Measurements from ENCODE around the gene CCDC172. TPM values are rescaled to one million over a fixed set of nuclear protein-coding genes. Genes with fewer than 3 reads are reported as not detected.

The CCDC172 gene
- total and polyA plus RNA-seq, 2 experiments from 2014 or later: not detected

DNA sequence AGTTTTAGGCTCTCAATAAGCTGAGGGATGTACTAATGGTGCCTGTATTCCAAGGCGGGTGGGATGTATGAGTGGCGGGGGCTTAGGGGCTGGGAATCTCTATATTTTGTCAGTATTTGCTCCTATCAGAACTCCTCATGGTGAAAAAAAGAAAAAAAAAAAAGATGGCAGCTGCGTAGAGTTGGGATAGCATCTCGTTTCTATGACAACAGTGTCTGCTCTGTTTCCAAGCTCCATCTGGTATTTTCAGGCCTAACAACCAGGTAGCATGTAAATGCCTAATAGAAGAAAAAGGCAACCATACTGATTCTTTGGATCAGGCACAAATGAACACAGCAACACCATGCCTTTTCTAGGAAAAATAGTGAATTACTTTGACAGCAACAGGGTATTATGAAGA is 11.7 kb upstream of the CCDC172 start:
- Histone ChIP-seq H3K4me2 (ENCODE audit: unreplicated experiment) (no peak overlapping the region), H3K9me3 (ENCODE audit: low read depth) (no peaks in the 10 kb centered on the region), H3K9ac (no peak overlapping the region), H3K36me3 (ENCODE audit: low read depth) (no peaks in the 10 kb centered on the region), H3K4me3 (no peak overlapping the region), H4K20me1 (ENCODE audit: insufficient read depth) (no peaks in the 10 kb centered on the region), H3K27ac (no peak overlapping the region), H3K27me3 (replicated peaks; ENCODE audit: insufficient read depth) (no peaks in the 10 kb centered on the region), H3K79me2 (ENCODE audit: insufficient read depth) (no peaks in the 10 kb centered on the region), H3K9me2 (ENCODE audit: insufficient read depth) (no peaks in the 10 kb centered on the region), H3F3A (ENCODE audit: insufficient read depth) (no peaks in the 10 kb centered on the region), H3K4me1 (ENCODE audit: insufficient read depth) (no peaks in the 10 kb centered on the region), H2AFZ (no peak overlapping the region)
- in situ Hi-C loops (cut with MboI): no loop called here
- TF ChIP-seq EZH2phosphoT487 (IDR thresholded peaks at IDR 0.05; ENCODE audit: insufficient read depth, low read depth) (no peak), EZH2 (IDR thresholded peaks at IDR 0.05; ENCODE audit: insufficient read depth, poor library complexity, severe bottlenecking) (no peak)
- no peak for DNase-seq
- 35 to 50% methylated on average over 4 of the region's 4 CpGs for WGBS, 2 experiments (ENCODE audit: low coverage in 1 of 2, low lambda C conversion rate in 2 of 2, missing lambda C conversion rate in 2 of 2)

DNA sequence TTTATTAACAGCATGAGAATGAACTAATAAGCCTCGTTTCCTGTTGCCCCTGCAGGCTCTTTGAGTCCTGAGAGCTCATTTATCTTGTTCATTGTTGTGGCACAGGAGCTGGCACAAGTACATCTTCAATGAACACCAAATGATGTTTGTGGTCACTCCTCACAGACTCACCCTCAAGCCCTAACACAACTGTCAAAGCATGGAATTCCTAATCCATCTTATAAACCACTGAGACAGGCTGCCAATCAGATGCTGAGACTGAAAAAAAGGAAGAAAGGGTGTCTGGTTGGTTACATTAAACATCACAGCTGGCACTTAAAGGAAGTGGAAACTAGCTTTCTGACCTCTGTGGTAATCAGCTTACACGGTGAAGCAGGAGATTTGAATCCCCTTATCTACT is 7.7 kb upstream of the CCDC172 start:
- no peak overlapping the region for H3K27ac ChIP-seq

DNA sequence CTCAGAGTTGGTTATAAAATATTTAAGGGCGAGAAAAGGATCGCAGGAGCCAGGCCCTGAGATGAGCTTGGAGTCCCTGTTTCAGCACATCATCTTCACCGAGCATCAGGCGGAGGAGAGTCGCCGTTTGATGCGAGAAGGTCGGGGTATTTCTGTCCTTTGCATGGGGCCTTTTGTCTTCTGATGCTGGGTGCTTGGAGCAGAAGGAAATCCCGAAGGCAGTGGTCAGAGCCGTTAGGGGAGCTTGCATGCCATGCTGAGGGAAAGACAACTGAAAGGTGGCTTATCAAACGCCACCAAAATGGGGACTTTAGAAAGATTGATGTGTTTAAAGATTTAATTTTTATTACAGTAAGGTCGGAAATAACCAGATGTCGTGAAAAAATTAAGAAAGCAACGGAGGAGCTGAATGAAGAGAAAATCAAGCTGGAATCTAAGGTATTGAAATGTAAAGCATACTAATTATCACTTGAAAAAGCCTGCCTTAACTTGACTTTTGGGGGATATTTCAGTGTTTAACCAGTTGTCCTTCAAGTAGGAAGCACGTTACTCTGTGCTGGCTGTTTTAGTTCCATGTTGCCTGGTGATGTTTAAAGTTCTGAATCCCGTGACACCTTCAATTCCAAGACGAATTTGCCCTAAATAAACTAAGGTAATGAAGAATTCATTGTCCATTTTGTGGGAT is 845 bp downstream of the CCDC172 start:
- Histone ChIP-seq H2AFZ (no peak overlapping the region), H3K4me1 (ENCODE audit: insufficient read depth) (no peaks in the 10 kb centered on the region), H3K9me2 (ENCODE audit: insufficient read depth) (no peaks in the 10 kb centered on the region), H3K27me3 (replicated peaks; ENCODE audit: insufficient read depth) (no peaks in the 10 kb centered on the region), H3F3A (ENCODE audit: insufficient read depth) (no peaks in the 10 kb centered on the region), H4K20me1 (ENCODE audit: insufficient read depth) (no peaks in the 10 kb centered on the region), H3K79me2 (ENCODE audit: insufficient read depth) (no peaks in the 10 kb centered on the region), H3K4me3 (no peak overlapping the region), H3K27ac (no peak overlapping the region), H3K9me3 (ENCODE audit: low read depth) (no peaks in the 10 kb centered on the region), H3K36me3 (ENCODE audit: low read depth) (no peaks in the 10 kb centered on the region), H3K4me2 (ENCODE audit: unreplicated experiment) (no peak overlapping the region), H3K9ac (no peak overlapping the region)
- TF ChIP-seq EZH2phosphoT487 (IDR thresholded peaks at IDR 0.05; ENCODE audit: insufficient read depth, low read depth) (no peak), EZH2 (IDR thresholded peaks at IDR 0.05; ENCODE audit: insufficient read depth, poor library complexity, severe bottlenecking) (no peak)
- in situ Hi-C loops (cut with MboI): no loop called here
- 32 to 39% methylated on average over 17 of the region's 17 CpGs for WGBS, 2 experiments (ENCODE audit: low coverage in 1 of 2, low lambda C conversion rate in 2 of 2, missing lambda C conversion rate in 2 of 2)
- DNase-seq: no peak

More for the DNA sequence above, 7.7 kb upstream of the CCDC172 start:
- no peaks in the 10 kb centered on the region for H3K9me2 ChIP-seq (ENCODE audit: insufficient read depth)
- no peaks in the 10 kb centered on the region for H3K9me3 ChIP-seq (ENCODE audit: low read depth)
- no peak for TF ChIP-seq EZH2 (IDR thresholded peaks at IDR 0.05; ENCODE audit: insufficient read depth, poor library complexity, severe bottlenecking)
- no peak for TF ChIP-seq EZH2phosphoT487 (IDR thresholded peaks at IDR 0.05; ENCODE audit: insufficient read depth, low read depth)
- H3F3A ChIP-seq (ENCODE audit: insufficient read depth): no peaks in the 10 kb centered on the region
- no peaks in the 10 kb centered on the region for H3K27me3 ChIP-seq (replicated peaks; ENCODE audit: insufficient read depth)
- 15 to 22% methylated on average over 2 of the region's 2 CpGs for WGBS, 2 experiments (ENCODE audit: low coverage in 1 of 2, low lambda C conversion rate in 2 of 2, missing lambda C conversion rate in 2 of 2)
- in situ Hi-C loops (cut with MboI): no loop called here
- H2AFZ ChIP-seq: no peak overlapping the region
- no peaks in the 10 kb centered on the region for H3K4me1 ChIP-seq (ENCODE audit: insufficient read depth)
- H4K20me1 ChIP-seq (ENCODE audit: insufficient read depth): no peaks in the 10 kb centered on the region
- no peak for DNase-seq
- no peak overlapping the region for H3K4me3 ChIP-seq
- H3K4me2 ChIP-seq (ENCODE audit: unreplicated experiment): no peak overlapping the region
- H3K9ac ChIP-seq: no peak overlapping the region
- H3K79me2 ChIP-seq (ENCODE audit: insufficient read depth): no peaks in the 10 kb centered on the region
- no peaks in the 10 kb centered on the region for H3K36me3 ChIP-seq (ENCODE audit: low read depth)

DNA sequence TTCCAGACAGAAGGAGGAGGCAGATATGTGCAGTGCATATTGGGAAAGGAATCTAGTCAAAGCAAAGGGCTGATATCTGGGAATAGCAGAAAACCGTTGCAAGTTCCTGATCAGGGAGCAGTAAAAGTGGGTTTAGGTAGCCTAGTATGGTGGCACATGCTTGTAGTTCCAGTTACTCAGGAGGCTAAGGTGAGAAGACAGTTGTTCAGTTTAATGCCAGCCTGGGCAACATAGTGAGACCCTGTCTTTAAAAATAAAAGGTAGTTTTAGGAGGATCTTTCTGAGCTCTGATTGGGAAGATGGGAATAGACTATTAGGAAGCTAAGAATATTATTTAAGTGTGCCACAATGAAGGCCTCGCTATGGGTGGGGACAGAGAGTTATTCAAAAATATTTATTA is 1.7 kb downstream of the CCDC172 start:
- no peaks in the 10 kb centered on the region for H4K20me1 ChIP-seq (ENCODE audit: insufficient read depth)
- WGBS, 2 experiments (ENCODE audit: low coverage in 1 of 2, low lambda C conversion rate in 2 of 2, missing lambda C conversion rate in 2 of 2): 50 to 58% methylated on average over 2 of the region's 2 CpGs
- H3K36me3 ChIP-seq (ENCODE audit: low read depth): no peaks in the 10 kb centered on the region
- TF ChIP-seq EZH2phosphoT487 (IDR thresholded peaks at IDR 0.05; ENCODE audit: insufficient read depth, low read depth): no peak
- no peak for TF ChIP-seq EZH2 (IDR thresholded peaks at IDR 0.05; ENCODE audit: insufficient read depth, poor library complexity, severe bottlenecking)
- no peaks in the 10 kb centered on the region for H3K9me3 ChIP-seq (ENCODE audit: low read depth)
- no peak overlapping the region for H3K4me2 ChIP-seq (ENCODE audit: unreplicated experiment)
- no peaks in the 10 kb centered on the region for H3K27me3 ChIP-seq (replicated peaks; ENCODE audit: insufficient read depth)
- no peak for DNase-seq
- H3K9me2 ChIP-seq (ENCODE audit: insufficient read depth): no peaks in the 10 kb centered on the region
- H3K4me3 ChIP-seq: no peak overlapping the region
- no peak overlapping the region for H3K27ac ChIP-seq
- in situ Hi-C loops (cut with MboI): no loop called here
- no peaks in the 10 kb centered on the region for H3K4me1 ChIP-seq (ENCODE audit: insufficient read depth)
- H3K9ac ChIP-seq: no peak overlapping the region
- no peaks in the 10 kb centered on the region for H3F3A ChIP-seq (ENCODE audit: insufficient read depth)
- H2AFZ ChIP-seq: no peak overlapping the region
- H3K79me2 ChIP-seq (ENCODE audit: insufficient read depth): no peaks in the 10 kb centered on the region
